Endothelial cell of umbilical vein (primary cell): ENCODE measurements around the gene MUC4. TPM values are rescaled to one million over a fixed set of nuclear protein-coding genes. Genes with fewer than 3 reads are reported as not detected.

ENCODE experiments used
- BruUV-seq: library from RNA; stranded (reverse); fragments of 400-500 nt; replicated peaks from 2 replicates; lab custom pipeline; 2021; lab: Mats Ljungman, UMichigan
- CTCF ChIA-PET: fragments of 300-600, 350-600 bp; sonication (Branson Sonifier 250); formaldehyde crosslinking; loops from one replicate; lab custom pipeline; 2021; ENCODE audit warnings: antibody characterized with exemption, inconsistent platforms; lab: Charles Lee
- POLR2A ChIA-PET: fragments of 300-600, 350-600 bp; sonication (Branson Sonifier 250); formaldehyde crosslinking; loops from one replicate; lab custom pipeline; 2021; ENCODE audit warnings: antibody characterized with exemption, inconsistent platforms; lab: Charles Lee
- DNase-seq: peaks from one replicate; pipeline ENCODE4 v3.0.0-alpha.2; 2011; ENCODE audit warnings: low read depth, low spot score
- FAIRE-seq: peaks from 2 replicates; lab custom pipeline; 2011; peaks lifted over from hg19 to GRCh38; lab: Jason Lieb, UNC
- H2AFZ ChIP-seq: 2 replicates; pipeline ENCODE4 v1.6.0; 2012; ENCODE audit warnings: low read depth, low read length, control low read depth, inconsistent platforms
- H3K27ac ChIP-seq: 2 replicates; pipeline ENCODE4 v1.5.1; 2011; ENCODE audit warnings: low read depth, mild to moderate bottlenecking, control low read depth, low read length, moderate library complexity; ENCODE audit not compliant: insufficient read depth
- H3K27me3 ChIP-seq, 2 experiments: 2 replicates each; pipeline versions ENCODE4 v1.6.0 to v1.6.1; 2011; ENCODE audit warnings: low read length in 2 of 2, mixed read lengths in 1 of 2; ENCODE audit not compliant: control insufficient read depth in 2 of 2, insufficient read depth in 2 of 2
- H3K36me3 ChIP-seq, 2 experiments: 2 replicates in 1 of 2; 3 replicates in 1 of 2; pipeline ENCODE4 v1.5.1; 2011; ENCODE audit warnings: low read length in 2 of 2, mild to moderate bottlenecking in 1 of 2, moderate library complexity in 1 of 2; ENCODE audit not compliant: control insufficient read depth in 2 of 2, insufficient read depth in 2 of 2; ENCODE audit errors: extremely low read depth in 1 of 2
- H3K4me1 ChIP-seq: 3 replicates; pipeline ENCODE4 v1.5.1; 2011; ENCODE audit warnings: mild to moderate bottlenecking, low read length; ENCODE audit not compliant: control insufficient read depth, insufficient read depth; ENCODE audit errors: extremely low read depth
- H3K4me2 ChIP-seq: 2 replicates; pipeline ENCODE4 v1.6.1; 2011; ENCODE audit warnings: low read length, control low read depth, mixed read lengths; ENCODE audit not compliant: insufficient read depth
- H3K4me3 ChIP-seq, 3 experiments: fragments of 200-600 bp in 1 of 3; sonication (generic), shearing (Covaris generic) in 1 of 3; replicated peaks in 1 of 3; 2 replicates each; pipeline ENCODE4 v1.5.1; 2011 to 2016; ENCODE audit warnings: control low read depth in 3 of 3, low read length in 3 of 3, mild to moderate bottlenecking in 2 of 3, inconsistent platforms in 1 of 3, low read depth in 1 of 3, moderate library complexity in 1 of 3; ENCODE audit not compliant: insufficient read depth in 1 of 3
- H3K79me2 ChIP-seq: 2 replicates; pipeline ENCODE4 v1.6.0; 2012; ENCODE audit warnings: low read length, inconsistent platforms; ENCODE audit not compliant: control insufficient read depth, insufficient read depth
- H3K9ac ChIP-seq: replicated peaks from 2 replicates; pipeline ENCODE3; 2011; ENCODE audit warnings: low read length, control low read depth; ENCODE audit not compliant: insufficient read depth; ENCODE audit errors: extremely low read depth
- H3K9me1 ChIP-seq: replicated peaks from 3 replicates; pipeline ENCODE4 v1.6.0; 2011; ENCODE audit warnings: mild to moderate bottlenecking, low read length; ENCODE audit not compliant: control insufficient read depth, insufficient read depth; ENCODE audit errors: extremely low read depth
- H3K9me3 ChIP-seq: replicated peaks from 2 replicates; pipeline ENCODE4 v1.5.1; 2012; ENCODE audit warnings: low read length, inconsistent platforms; ENCODE audit not compliant: control insufficient read depth, insufficient read depth
- H4K20me1 ChIP-seq: replicated peaks from 2 replicates; pipeline ENCODE3; 2011; ENCODE audit warnings: mild to moderate bottlenecking, low read length; ENCODE audit not compliant: control insufficient read depth, insufficient read depth; ENCODE audit errors: extremely low read depth
- EZH2 ChIP-seq: IDR thresholded peaks from 2 replicates; pipeline ENCODE4 v1.6.1; 2012; ENCODE audit warnings: borderline replicate concordance, low read depth, mild to moderate bottlenecking, moderate library complexity, low read length, inconsistent platforms; ENCODE audit not compliant: severe bottlenecking
- FOS ChIP-seq: IDR thresholded peaks from 2 replicates; pipeline ENCODE4 v1.6.1; 2011; ENCODE audit warnings: mild to moderate bottlenecking, low read length, moderate library complexity, borderline replicate concordance; ENCODE audit not compliant: insufficient read depth
- GATA2 ChIP-seq: IDR thresholded peaks from 2 replicates; pipeline ENCODE4 v1.7.0; 2011; ENCODE audit warnings: low read depth, mild to moderate bottlenecking, moderate library complexity, mixed read lengths, low read length; ENCODE audit not compliant: insufficient read length, insufficient read depth
- JUN ChIP-seq: IDR thresholded peaks from 2 replicates; pipeline ENCODE4 v1.6.1; 2011; ENCODE audit warnings: borderline replicate concordance, low read depth; ENCODE audit not compliant: insufficient read length, insufficient read depth
- MAX ChIP-seq: IDR thresholded peaks from 2 replicates; pipeline ENCODE4 v1.6.1; 2011; ENCODE audit not compliant: insufficient read depth, insufficient read length
- MYC ChIP-seq: IDR thresholded peaks from one replicate; pipeline ENCODE4 v1.6.1; 2011; ENCODE audit warnings: mild to moderate bottlenecking, low read depth, low read length
- POLR2A ChIP-seq: IDR thresholded peaks from 2 replicates; pipeline ENCODE4 v1.6.1; 2012; ENCODE audit warnings: low read depth, mild to moderate bottlenecking, control low read depth, low read length
- POLR2AphosphoS5 ChIP-seq: IDR thresholded peaks from 2 replicates; pipeline ENCODE4 v1.6.1; 2012; ENCODE audit warnings: low read depth, mild to moderate bottlenecking, control low read depth, low read length, moderate library complexity; ENCODE audit not compliant: insufficient read depth
- dilution Hi-C: fragments of 300-500 bp; cut with MboI; formaldehyde crosslinking; loops from one replicate; pipeline ENCODE4 v1.15.0; 2019; ENCODE audit warnings: low sequenced_read_pairs; ENCODE audit not compliant: extremely low pct_ligation_motif_present
- intact Hi-C: fragments of 100-400 bp; cut with micrococcal nuclease; formaldehyde crosslinking; loops from one replicate; pipeline ENCODE4 v1.10.0; 2022
- polyA plus RNA-seq, 4 experiments: library from polyadenylated mRNA; depleted of rRNA in 3 of 4; stranded (reverse) in 3 of 4; unstranded in 1 of 4; fragments of >200 nt; gene quantifications; 2 replicates each; pipeline versions ENCODE4 v1.2.1 to v1.2.3, GENCODE V29; 2011 to 2012; ENCODE audit warnings: missing spikeins in 1 of 4
- total RNA-seq: library from RNA; stranded (reverse); gene quantifications from 2 replicates; pipeline ENCODE4 v1.2.3, GENCODE V29; 2021
- TF ChIP-seq, protein P1 (sequence below), 2 donors: IDR thresholded peaks; 1 replicate in 1 of 2; 2 replicates in 1 of 2; pipeline ENCODE4 v1.5.1; 2011; ENCODE audit warnings: low read length in 2 of 2, mild to moderate bottlenecking in 2 of 2, moderate library complexity in 2 of 2, control low read depth in 1 of 2, inconsistent platforms in 1 of 2, low read depth in 1 of 2; ENCODE audit not compliant: insufficient read depth in 1 of 2; ENCODE audit errors: extremely low read depth in 1 of 2

The MUC4 gene
- total and polyA plus RNA-seq, 2 donors (not counting 3 experiments of a cell fraction or from before 2014, with no cell fraction given) = 0.04 TPM; not detected in 1

GRCh38 chr3:195860456-195860855 lies 48.7 kb upstream of the MUC4 start:
- H3K27me3 ChIP-seq = no peaks in the 10 kb centered on the region
- intact Hi-C loops (no loop called here), dilution Hi-C loops (no loop called here)
- DNase-seq (no peak), FAIRE-seq (no peak)
- H3K4me3 ChIP-seq = no peak overlapping the region
- no peaks in the 10 kb centered on the region for H4K20me1 ChIP-seq
- peaks cover 0 to 5% of the 10 kb centered on the region in 2 experiments for H3K36me3 ChIP-seq
- BruUV-seq = no TSS peak
- POLR2A ChIA-PET = no interaction called here
- CTCF ChIA-PET = interaction anchor here (1.5 to 4.5 kb wide), 5 partner anchors 10 to 53 kb away, joined by 4 to 438 read pairs (median 29); no protein-coding TSS in a partner anchor
- H3K9me1 ChIP-seq = no peaks in the 10 kb centered on the region
- no peak overlapping the region for H3K27ac ChIP-seq
- TF ChIP-seq POLR2AphosphoS5 (no peak), MAX (no peak), GATA2 (no peak), JUN (no peak), MYC (no peak), FOS (no peak), EZH2 (no peak), POLR2A (no peak)
- TF ChIP-seq, protein P1, sequence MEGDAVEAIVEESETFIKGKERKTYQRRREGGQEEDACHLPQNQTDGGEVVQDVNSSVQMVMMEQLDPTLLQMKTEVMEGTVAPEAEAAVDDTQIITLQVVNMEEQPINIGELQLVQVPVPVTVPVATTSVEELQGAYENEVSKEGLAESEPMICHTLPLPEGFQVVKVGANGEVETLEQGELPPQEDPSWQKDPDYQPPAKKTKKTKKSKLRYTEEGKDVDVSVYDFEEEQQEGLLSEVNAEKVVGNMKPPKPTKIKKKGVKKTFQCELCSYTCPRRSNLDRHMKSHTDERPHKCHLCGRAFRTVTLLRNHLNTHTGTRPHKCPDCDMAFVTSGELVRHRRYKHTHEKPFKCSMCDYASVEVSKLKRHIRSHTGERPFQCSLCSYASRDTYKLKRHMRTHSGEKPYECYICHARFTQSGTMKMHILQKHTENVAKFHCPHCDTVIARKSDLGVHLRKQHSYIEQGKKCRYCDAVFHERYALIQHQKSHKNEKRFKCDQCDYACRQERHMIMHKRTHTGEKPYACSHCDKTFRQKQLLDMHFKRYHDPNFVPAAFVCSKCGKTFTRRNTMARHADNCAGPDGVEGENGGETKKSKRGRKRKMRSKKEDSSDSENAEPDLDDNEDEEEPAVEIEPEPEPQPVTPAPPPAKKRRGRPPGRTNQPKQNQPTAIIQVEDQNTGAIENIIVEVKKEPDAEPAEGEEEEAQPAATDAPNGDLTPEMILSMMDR (IDR thresholded peaks at IDR 0.05; ENCODE audit: extremely low read depth in 1 of 2, insufficient read depth in 1 of 2, low read depth in 1 of 2, low read length in 2 of 2) = no peak
- no peak overlapping the region for H3K4me2 ChIP-seq
- H3K79me2 ChIP-seq = no peaks in the 10 kb centered on the region
- no peak overlapping the region for H2AFZ ChIP-seq
- no peaks in the 10 kb centered on the region for H3K4me1 ChIP-seq
- no peaks in the 10 kb centered on the region for H3K9me3 ChIP-seq
- H3K9ac ChIP-seq = no peak overlapping the region
